GDM1 (cell line): Measurements from ENCODE around the gene ABHD2.
"Not testable (repeated sequence)": the region's sequence is repeated elsewhere in the genome, so short reads cannot be mapped to it uniquely, and the experiment has no call there.

ENCODE experiments used
- DNase-seq: peaks from one replicate; lab custom pipeline; 2025; lab: John Stamatoyannopoulos, UW

The ABHD2 gene

GRCh38 chr15:89120479-89121000, 32.3 kb downstream of the ABHD2 start:
- not testable (repeated sequence) for DNase-seq

- no peak for DNase-seq
Measured at GRCh38 chr15:89121414-89121813, 33.2 kb downstream of the ABHD2 start.

- no peak for DNase-seq
Measured at GRCh38 chr15:89122505-89123180, 34.4 kb downstream of the ABHD2 start.

GRCh38 chr15:89123181-89123525, 34.9 kb downstream of the ABHD2 start:
- no peak for DNase-seq

GRCh38 chr15:89125088-89125826, 37.0 kb downstream of the ABHD2 start:
- no peak for DNase-seq

GRCh38 chr15:89126009-89126408, 37.8 kb downstream of the ABHD2 start:
- DNase-seq: no peak

- no peak for DNase-seq
Measured at GRCh38 chr15:89127054-89127702, 38.9 kb downstream of the ABHD2 start.

- DNase-seq: peak; percentile 42
Measured at GRCh38 chr15:89128320-89129122, 40.3 kb downstream of the ABHD2 start.

- peak; percentile 29 for DNase-seq
Measured at GRCh38 chr15:89129123-89129815, 41.0 kb downstream of the ABHD2 start.

GRCh38 chr15:89129816-89130134, 41.5 kb downstream of the ABHD2 start:
- no peak for DNase-seq

- peak; percentile 7 for DNase-seq
Measured at GRCh38 chr15:89130201-89130600, 41.9 kb downstream of the ABHD2 start.

GRCh38 chr15:89131731-89132130, 43.5 kb downstream of the ABHD2 start:
- no peak for DNase-seq

- DNase-seq: peak; percentile 74
Measured at GRCh38 chr15:89132611-89133507, 44.6 kb downstream of the ABHD2 start.

GRCh38 chr15:89135387-89136077, 47.3 kb downstream of the ABHD2 start:
- not testable (repeated sequence) for DNase-seq

GRCh38 chr15:89136078-89136806, 48.0 kb downstream of the ABHD2 start:
- no peak for DNase-seq

- DNase-seq: no peak
Measured at GRCh38 chr15:89136818-89137772, 48.8 kb downstream of the ABHD2 start.

- DNase-seq: no peak
Measured at GRCh38 chr15:89137926-89138325, 49.7 kb downstream of the ABHD2 start.

- DNase-seq: no peak
Measured at GRCh38 chr15:89138999-89139612, 50.9 kb downstream of the ABHD2 start.
